HEK293 (cell line): Measurements from ENCODE around the gene LSM14B.

Experiments
- CTCF ChIA-PET: fragments of 350-600 bp; formaldehyde crosslinking; extraction: SDS; loops from one replicate; lab custom pipeline; 2021; ENCODE audit warnings: antibody characterized with exemption; lab: Yijun Ruan, JAX
- POLR2A ChIA-PET: fragments of 300-600 bp; formaldehyde crosslinking; extraction: SDS; loops from one replicate; lab custom pipeline; 2020; ENCODE audit warnings: antibody characterized with exemption, inconsistent platforms; lab: Yijun Ruan, JAX
- H3K27ac ChIP-seq: fragments of 200-500 bp; sonication (Bioruptor generic); 2 replicates; pipeline ENCODE4 v1.5.1; 2014; ENCODE audit warnings: low read depth, low read length, control low read depth, inconsistent platforms; ENCODE audit errors: extremely low read depth
- H3K36me3 ChIP-seq, 2 experiments: fragments of 200-500 bp in 1 of 2; sonication (Bioruptor generic) in 1 of 2; 1 replicate in 1 of 2; 2 replicates in 1 of 2; pipeline ENCODE4 v1.5.1; 2014 to 2017; ENCODE audit warnings: inconsistent platforms in 2 of 2, low read length in 2 of 2; ENCODE audit not compliant: control insufficient read depth in 2 of 2, insufficient read depth in 1 of 2
- H3K4me1 ChIP-seq: fragments of 200-500 bp; sonication (Bioruptor generic); 2 replicates; pipeline ENCODE4 v1.5.1; 2014; ENCODE audit warnings: mild to moderate bottlenecking, low read length, inconsistent platforms; ENCODE audit not compliant: control insufficient read depth, insufficient read depth
- H3K4me3 ChIP-seq: 2 replicates; pipeline ENCODE4 v1.5.1; 2011; ENCODE audit warnings: low read depth, mild to moderate bottlenecking, control low read depth, low read length, moderate library complexity
- H3K9me3 ChIP-seq: fragments of 200-500 bp; sonication (Bioruptor generic); 2 replicates; pipeline ENCODE4 v1.5.1; 2014; ENCODE audit warnings: low read depth, low read length, inconsistent platforms; ENCODE audit not compliant: control insufficient read depth, insufficient read depth
- ELK4 ChIP-seq: IDR thresholded peaks from 2 replicates; pipeline ENCODE4 v1.6.1; 2011; ENCODE audit warnings: mild to moderate bottlenecking, low read depth, low read length, borderline replicate concordance
- SP2 ChIP-seq: fragments of 450-650 bp; formaldehyde crosslinking; IDR thresholded peaks from 2 replicates; pipeline ENCODE4 v1.5.1; 2016; ENCODE audit warnings: missing biosample characterization, missing genetic modification characterization
- ZBTB17 ChIP-seq: fragments of 450-650 bp; formaldehyde crosslinking; IDR thresholded peaks from 2 replicates; pipeline ENCODE4 v1.5.1; 2016; ENCODE audit warnings: missing biosample characterization, missing genetic modification characterization
- ZBTB48 ChIP-seq: fragments of 450-650 bp; formaldehyde crosslinking; IDR thresholded peaks from 2 replicates; pipeline ENCODE4 v1.5.1; 2016; ENCODE audit warnings: missing biosample characterization, missing genetic modification characterization
- ZFP3 ChIP-seq: fragments of 450-650 bp; formaldehyde crosslinking; IDR thresholded peaks from 2 replicates; pipeline ENCODE4 v1.5.1; 2016; ENCODE audit warnings: low read depth, missing biosample characterization, missing genetic modification characterization
- ZFP37 ChIP-seq: fragments of 450-650 bp; formaldehyde crosslinking; IDR thresholded peaks from 2 replicates; pipeline ENCODE4 v1.5.1; 2016; ENCODE audit warnings: missing biosample characterization, missing genetic modification characterization
- ZNF157 ChIP-seq: fragments of 450-650 bp; formaldehyde crosslinking; IDR thresholded peaks from 2 replicates; pipeline ENCODE4 v1.5.1; 2016; ENCODE audit warnings: missing biosample characterization, missing genetic modification characterization
- ZNF211 ChIP-seq: fragments of 450-650 bp; formaldehyde crosslinking; IDR thresholded peaks from 2 replicates; pipeline ENCODE4 v1.5.1; 2016; ENCODE audit warnings: low read depth, missing biosample characterization, missing genetic modification characterization
- ZNF292 ChIP-seq: fragments of 450-650 bp; formaldehyde crosslinking; IDR thresholded peaks from 2 replicates; pipeline ENCODE4 v1.5.1; 2016; ENCODE audit warnings: low read depth, missing biosample characterization, missing genetic modification characterization, borderline replicate concordance
- ZNF391 ChIP-seq: fragments of 450-650 bp; formaldehyde crosslinking; IDR thresholded peaks from 2 replicates; pipeline ENCODE4 v1.5.1; 2016; ENCODE audit warnings: low read depth, missing biosample characterization, missing genetic modification characterization, borderline replicate concordance
- ZNF394 ChIP-seq: fragments of 450-650 bp; formaldehyde crosslinking; IDR thresholded peaks from 2 replicates; pipeline ENCODE4 v1.5.1; 2016; ENCODE audit warnings: missing biosample characterization, missing genetic modification characterization, mild to moderate bottlenecking, moderate library complexity, borderline replicate concordance
- ZNF514 ChIP-seq: fragments of 450-650 bp; formaldehyde crosslinking; IDR thresholded peaks from 2 replicates; pipeline ENCODE4 v1.5.1; 2016; ENCODE audit warnings: missing biosample characterization, missing genetic modification characterization
- ZNF596 ChIP-seq: fragments of 450-650 bp; IDR thresholded peaks from 2 replicates; pipeline ENCODE4 v1.5.0; 2018; ENCODE audit warnings: missing biosample characterization, mild to moderate bottlenecking, missing genetic modification characterization, moderate library complexity
- ZNF654 ChIP-seq: fragments of 450-650 bp; formaldehyde crosslinking; IDR thresholded peaks from 2 replicates; pipeline ENCODE4 v1.5.1; 2016; ENCODE audit warnings: low read depth, missing biosample characterization, missing genetic modification characterization
- ZNF660 ChIP-seq: fragments of 450-650 bp; IDR thresholded peaks from 2 replicates; pipeline ENCODE4 v1.5.1; 2018; ENCODE audit warnings: missing biosample characterization, mild to moderate bottlenecking, missing genetic modification characterization
- ZNF777 ChIP-seq: fragments of 450-650 bp; formaldehyde crosslinking; IDR thresholded peaks from 2 replicates; pipeline ENCODE4 v1.5.1; 2017; ENCODE audit warnings: missing biosample characterization, missing genetic modification characterization, borderline replicate concordance
- ZNF843 ChIP-seq: fragments of 450-650 bp; formaldehyde crosslinking; IDR thresholded peaks from 2 replicates; pipeline ENCODE4 v1.5.1; 2016; ENCODE audit warnings: missing biosample characterization, missing genetic modification characterization
- TF ChIP-seq, protein P1 (sequence below): fragments of 450-650 bp; formaldehyde crosslinking; IDR thresholded peaks from 2 replicates; pipeline ENCODE4 v1.5.1; 2016; ENCODE audit warnings: missing biosample characterization, missing genetic modification characterization
- TF ChIP-seq, protein P2 (sequence below): fragments of 450-650 bp; formaldehyde crosslinking; IDR thresholded peaks from 2 replicates; pipeline ENCODE4 v1.5.1; 2016; ENCODE audit warnings: missing biosample characterization, missing genetic modification characterization

The LSM14B gene

GRCh38 chr20:62088258-62089127 is 33.8 kb upstream of the LSM14B start (continued):
- TF ChIP-seq ZNF777 (tag by site-specific recombination): no peak
- TF ChIP-seq ZNF211 (tag by site-specific recombination): 0 out of 2 replicates have a peak, but pooled peaks have one; percentile 54
- peak; percentile 44; the same call in 1 of the 2 replicates for TF ChIP-seq ZNF391 (tag by site-specific recombination)
- TF ChIP-seq, protein P1, sequence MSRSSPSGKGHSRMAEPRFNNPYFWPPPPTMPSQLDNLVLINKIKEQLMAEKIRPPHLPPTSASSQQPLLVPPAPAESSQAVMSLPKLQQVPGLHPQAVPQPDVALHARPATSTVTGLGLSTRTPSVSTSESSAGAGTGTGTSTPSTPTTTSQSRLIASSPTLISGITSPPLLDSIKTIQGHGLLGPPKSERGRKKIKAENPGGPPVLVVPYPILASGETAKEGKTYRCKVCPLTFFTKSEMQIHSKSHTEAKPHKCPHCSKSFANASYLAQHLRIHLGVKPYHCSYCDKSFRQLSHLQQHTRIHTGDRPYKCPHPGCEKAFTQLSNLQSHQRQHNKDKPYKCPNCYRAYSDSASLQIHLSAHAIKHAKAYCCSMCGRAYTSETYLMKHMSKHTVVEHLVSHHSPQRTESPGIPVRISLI (tag by site-specific recombination): no peak
- no peak for TF ChIP-seq ZNF596
- peak; percentile 70 for TF ChIP-seq ZNF394 (tag by site-specific recombination)
- TF ChIP-seq ZBTB17 (tag by site-specific recombination): no peak; the same call in 1 of the 2 replicates
- no peak for TF ChIP-seq ZNF514 (tag by site-specific recombination)
- peak; percentile 43; the same call in 1 of the 2 replicates for TF ChIP-seq ZNF843 (tag by site-specific recombination)
- TF ChIP-seq, protein P2, sequence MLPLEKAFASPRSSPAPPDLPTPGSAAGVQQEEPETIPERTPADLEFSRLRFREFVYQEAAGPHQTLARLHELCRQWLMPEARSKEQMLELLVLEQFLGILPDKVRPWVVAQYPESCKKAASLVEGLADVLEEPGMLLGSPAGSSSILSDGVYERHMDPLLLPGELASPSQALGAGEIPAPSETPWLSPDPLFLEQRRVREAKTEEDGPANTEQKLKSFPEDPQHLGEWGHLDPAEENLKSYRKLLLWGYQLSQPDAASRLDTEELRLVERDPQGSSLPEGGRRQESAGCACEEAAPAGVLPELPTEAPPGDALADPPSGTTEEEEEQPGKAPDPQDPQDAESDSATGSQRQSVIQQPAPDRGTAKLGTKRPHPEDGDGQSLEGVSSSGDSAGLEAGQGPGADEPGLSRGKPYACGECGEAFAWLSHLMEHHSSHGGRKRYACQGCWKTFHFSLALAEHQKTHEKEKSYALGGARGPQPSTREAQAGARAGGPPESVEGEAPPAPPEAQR: peak; percentile 65; the same call in 1 of the 2 replicates
- TF ChIP-seq SP2: 0 out of 2 replicates have a peak, but pooled peaks have one; percentile 15
- TF ChIP-seq ZNF157 (tag by site-specific recombination): no peak; the same call in 1 of the 2 replicates
- no peak for TF ChIP-seq ZNF660 (tag by site-specific recombination)
- TF ChIP-seq ZBTB48: 0 out of 2 replicates have a peak, but pooled peaks have one; percentile 32
- TF ChIP-seq ELK4: no peak
- no peak for TF ChIP-seq ZNF292 (tag by site-specific recombination)
- TF ChIP-seq ZFP3: no peak

DNA sequence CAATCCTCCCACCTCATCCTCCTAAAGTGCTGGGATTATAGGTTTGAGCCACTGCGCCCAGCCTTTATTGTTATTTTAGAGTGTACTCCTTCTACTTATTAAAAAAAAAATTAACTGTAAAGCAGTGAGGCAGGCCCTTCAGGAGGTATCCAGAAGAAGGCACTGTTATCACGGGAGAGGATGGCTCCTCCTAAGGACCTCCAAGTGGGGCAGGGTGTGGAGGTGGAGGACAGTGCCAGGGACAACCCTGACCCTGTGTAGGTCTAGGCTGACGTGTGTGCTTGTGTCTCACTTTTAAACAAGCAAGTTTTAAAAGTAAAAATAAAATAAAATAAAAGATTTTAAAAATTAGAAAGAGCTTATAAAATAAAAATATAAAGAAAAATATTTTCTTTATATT is 32.9 kb upstream of the LSM14B start:
- Histone ChIP-seq H3K4me3 (no peak overlapping the region), H3K27ac (no peak overlapping the region), H3K4me1 (no peaks in the 10 kb centered on the region), H3K9me3 (no peaks in the 10 kb centered on the region), H3K36me3 (no peaks in the 10 kb centered on the region)
- POLR2A ChIA-PET: interaction anchor here (2.2 kb wide), 1 partner anchor 32 kb away, joined by 5 read pairs; no protein-coding TSS in a partner anchor
- TF ChIP-seq ZFP37 (tag by site-specific recombination): no peak
- TF ChIP-seq ZNF654 (tag by site-specific recombination): peak; percentile 10; the same call in 1 of the 2 replicates
- CTCF ChIA-PET: interaction anchor here (0.6 to 0.7 kb wide), 2 partner anchors 20 to 182 kb away, joined by 3 to 4 read pairs; no protein-coding TSS in a partner anchor
